NK-92 (cell line): ENCODE data around the gene SORCS2.

Experiments
- DNase-seq: peaks from one replicate; lab custom pipeline; 2025; ENCODE audit not compliant: unreplicated experiment; lab: John Stamatoyannopoulos, UW

The SORCS2 gene

GRCh38 chr4:7333801-7334421 is 141.6 kb downstream of the SORCS2 start:
- DNase-seq = no peak

- no peak for DNase-seq
Measured at GRCh38 chr4:7334521-7335275, 142.4 kb downstream of the SORCS2 start.

- DNase-seq = no peak
Measured at GRCh38 chr4:7335344-7336066, 143.2 kb downstream of the SORCS2 start.

- DNase-seq = no peak
Measured at GRCh38 chr4:7336067-7336569, 143.8 kb downstream of the SORCS2 start.

GRCh38 chr4:7336732-7337131 is 144.4 kb downstream of the SORCS2 start:
- DNase-seq = no peak

- no peak for DNase-seq
Measured at GRCh38 chr4:7337196-7338058, 145.1 kb downstream of the SORCS2 start.

GRCh38 chr4:7338059-7338452 is 145.7 kb downstream of the SORCS2 start:
- no peak for DNase-seq

- no peak for DNase-seq
Measured at GRCh38 chr4:7338876-7339623, 146.7 kb downstream of the SORCS2 start.

GRCh38 chr4:7339751-7340552 is 147.6 kb downstream of the SORCS2 start:
- DNase-seq = no peak

- DNase-seq = no peak
Measured at GRCh38 chr4:7340553-7341433, 148.5 kb downstream of the SORCS2 start.

- no peak for DNase-seq
Measured at GRCh38 chr4:7341491-7342222, 149.3 kb downstream of the SORCS2 start.

- DNase-seq = no peak
Measured at GRCh38 chr4:7342223-7343080, 150.1 kb downstream of the SORCS2 start.

- no peak for DNase-seq
Measured at GRCh38 chr4:7343081-7343655, 150.8 kb downstream of the SORCS2 start.

GRCh38 chr4:7343950-7344349 is 151.6 kb downstream of the SORCS2 start:
- no peak for DNase-seq

- no peak for DNase-seq
Measured at GRCh38 chr4:7344636-7345155, 152.4 kb downstream of the SORCS2 start.

GRCh38 chr4:7347981-7348380 is 155.6 kb downstream of the SORCS2 start:
- no peak for DNase-seq
